ENCODE measurements around the gene SLC46A1.

The SLC46A1 gene

DNA sequence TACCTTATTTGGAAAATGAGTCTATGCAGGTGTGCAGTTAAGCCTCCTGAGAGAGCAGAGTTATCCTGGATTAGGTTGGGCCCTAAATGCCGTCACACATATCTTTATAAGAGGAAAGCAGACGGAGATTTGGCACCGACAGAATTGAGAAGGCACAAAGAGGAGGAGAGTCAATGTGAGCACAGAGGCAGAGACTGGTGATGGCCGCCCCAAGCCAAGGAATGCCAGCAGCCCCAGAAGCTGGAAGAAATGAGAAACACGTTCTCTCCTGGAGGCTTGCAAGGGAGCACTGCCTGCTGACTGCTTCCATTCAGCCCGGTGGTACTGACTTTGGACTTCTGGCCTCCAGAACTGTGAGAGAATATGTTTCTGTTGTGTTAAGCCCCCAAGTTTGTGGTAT, 3.2 kb downstream of the SLC46A1 start:
- TF ChIP-seq, protein P1, sequence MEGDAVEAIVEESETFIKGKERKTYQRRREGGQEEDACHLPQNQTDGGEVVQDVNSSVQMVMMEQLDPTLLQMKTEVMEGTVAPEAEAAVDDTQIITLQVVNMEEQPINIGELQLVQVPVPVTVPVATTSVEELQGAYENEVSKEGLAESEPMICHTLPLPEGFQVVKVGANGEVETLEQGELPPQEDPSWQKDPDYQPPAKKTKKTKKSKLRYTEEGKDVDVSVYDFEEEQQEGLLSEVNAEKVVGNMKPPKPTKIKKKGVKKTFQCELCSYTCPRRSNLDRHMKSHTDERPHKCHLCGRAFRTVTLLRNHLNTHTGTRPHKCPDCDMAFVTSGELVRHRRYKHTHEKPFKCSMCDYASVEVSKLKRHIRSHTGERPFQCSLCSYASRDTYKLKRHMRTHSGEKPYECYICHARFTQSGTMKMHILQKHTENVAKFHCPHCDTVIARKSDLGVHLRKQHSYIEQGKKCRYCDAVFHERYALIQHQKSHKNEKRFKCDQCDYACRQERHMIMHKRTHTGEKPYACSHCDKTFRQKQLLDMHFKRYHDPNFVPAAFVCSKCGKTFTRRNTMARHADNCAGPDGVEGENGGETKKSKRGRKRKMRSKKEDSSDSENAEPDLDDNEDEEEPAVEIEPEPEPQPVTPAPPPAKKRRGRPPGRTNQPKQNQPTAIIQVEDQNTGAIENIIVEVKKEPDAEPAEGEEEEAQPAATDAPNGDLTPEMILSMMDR (conservative IDR thresholded peaks at IDR 0.05), result no peak
- H3K27ac ChIP-seq, result no peak overlapping the region; the same call in 1 of the 2 replicates

DNA sequence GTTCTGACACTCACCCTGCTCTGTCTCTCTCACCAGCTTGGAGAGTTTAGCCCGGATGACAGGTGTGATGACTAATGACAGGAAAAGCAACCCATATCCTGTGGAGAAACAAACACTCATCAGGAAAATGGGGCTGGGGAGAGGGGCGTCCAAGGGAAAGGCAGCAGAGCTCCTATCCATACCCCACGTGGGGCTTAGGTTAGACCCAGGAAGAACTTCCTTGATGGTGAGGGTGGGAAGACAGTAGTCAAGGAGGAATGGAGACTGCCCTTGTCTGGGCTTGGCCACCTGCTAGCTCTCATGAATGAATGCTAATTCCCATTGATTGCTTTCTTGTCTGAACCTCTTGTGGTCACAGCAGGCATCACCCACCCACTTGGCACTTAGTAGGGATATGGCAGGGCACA, 3.8 kb downstream of the SLC46A1 start:
- H3K27ac ChIP-seq, result no peak overlapping the region
- TF ChIP-seq, protein P1 (conservative IDR thresholded peaks at IDR 0.05), result no peak

DNA sequence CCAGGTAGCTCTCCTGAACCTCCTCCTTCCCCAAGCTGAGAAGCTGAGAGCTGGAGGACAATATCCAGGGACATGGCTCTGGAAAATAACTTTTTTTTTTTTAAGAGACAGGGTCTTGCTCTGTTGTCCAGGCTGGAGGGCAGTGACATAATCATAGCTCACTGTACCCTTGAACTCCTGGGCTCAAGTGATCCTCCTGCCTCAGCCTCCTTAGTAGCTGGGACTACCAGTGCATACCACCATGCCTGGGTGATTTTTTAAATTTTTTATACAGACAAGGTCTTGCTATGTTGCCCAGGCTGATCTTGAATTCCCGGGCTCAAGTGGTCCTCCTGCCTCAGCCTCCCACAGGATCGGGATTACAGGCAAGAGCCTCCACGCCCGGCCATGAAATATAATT, 6.2 kb downstream of the SLC46A1 start:
- TF ChIP-seq, protein P1 (conservative IDR thresholded peaks at IDR 0.05), result no peak
- peak overlapping the region; percentile 17; the same call in 1 of the 2 replicates for H3K27ac ChIP-seq

DNA sequence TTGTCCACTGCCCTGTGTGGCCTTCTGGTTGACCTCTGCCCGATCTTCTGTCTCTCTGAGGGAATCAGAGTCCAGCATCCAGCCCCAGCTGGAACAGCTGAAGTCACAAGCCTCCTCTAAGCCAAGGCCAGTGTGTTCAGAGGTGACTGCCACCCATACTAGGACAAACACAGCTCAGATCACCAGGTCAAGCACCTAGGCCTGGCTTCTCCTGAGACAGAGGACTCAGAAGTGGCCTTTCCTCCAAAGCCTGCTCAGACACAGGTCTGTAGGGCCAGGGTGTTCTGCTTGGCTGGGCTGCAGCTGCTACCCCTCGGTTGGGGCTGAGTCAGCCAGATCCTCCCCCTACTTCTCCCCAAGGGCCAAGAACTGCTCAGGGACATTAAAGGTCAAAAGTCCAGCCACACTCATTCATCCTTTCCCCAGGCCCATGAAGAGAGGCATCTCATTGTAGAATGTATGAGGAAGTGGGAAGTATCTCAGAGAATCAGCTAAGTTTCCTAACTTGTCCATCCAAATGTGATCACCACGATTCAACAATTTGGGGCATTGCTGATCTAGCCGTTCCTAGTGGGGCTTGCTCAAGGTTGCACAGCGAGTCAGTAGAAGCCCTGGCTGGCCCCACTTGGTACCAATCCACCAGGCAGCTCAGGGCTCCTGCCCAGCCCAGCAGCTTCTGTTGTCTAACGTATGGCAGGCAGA, 7.6 kb downstream of the SLC46A1 start:
- TF ChIP-seq, protein P1 (conservative IDR thresholded peaks at IDR 0.05), result no peak
- peak overlapping the region; percentile 17; the same call in 1 of the 2 replicates for H3K27ac ChIP-seq

DNA sequence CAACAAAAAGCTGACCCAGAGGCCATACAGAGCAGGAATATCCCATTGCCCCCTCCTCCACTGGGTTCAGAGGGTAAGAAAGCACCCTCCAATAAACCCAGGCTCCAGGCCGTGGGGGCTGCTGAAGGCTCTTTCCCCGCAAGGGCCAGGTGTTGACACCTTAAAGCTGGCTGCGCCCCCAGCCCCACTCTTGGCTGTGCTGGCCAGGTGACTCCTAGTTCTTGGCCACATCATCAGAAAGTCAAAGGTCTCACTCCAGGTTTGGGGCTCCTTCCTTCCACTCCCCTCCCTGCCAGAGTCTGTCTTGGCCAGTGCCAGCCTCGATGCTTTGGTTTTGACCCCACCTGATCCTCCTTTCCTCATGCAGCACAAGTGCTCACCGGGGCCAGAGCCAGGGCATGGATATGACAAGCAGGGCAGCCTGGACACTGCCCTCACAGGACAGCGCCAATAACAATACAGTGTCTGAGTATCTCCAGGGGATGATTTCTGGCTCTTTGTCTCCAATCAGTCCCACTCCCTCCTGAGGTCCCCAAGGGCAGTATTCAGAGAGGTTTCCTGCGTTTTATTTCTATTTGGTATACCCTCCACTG, 8.2 kb downstream of the SLC46A1 start:
- peak overlapping the region; percentile 17; the same call in 1 of the 2 replicates for H3K27ac ChIP-seq
- TF ChIP-seq, protein P1 (conservative IDR thresholded peaks at IDR 0.05), result no peak

DNA sequence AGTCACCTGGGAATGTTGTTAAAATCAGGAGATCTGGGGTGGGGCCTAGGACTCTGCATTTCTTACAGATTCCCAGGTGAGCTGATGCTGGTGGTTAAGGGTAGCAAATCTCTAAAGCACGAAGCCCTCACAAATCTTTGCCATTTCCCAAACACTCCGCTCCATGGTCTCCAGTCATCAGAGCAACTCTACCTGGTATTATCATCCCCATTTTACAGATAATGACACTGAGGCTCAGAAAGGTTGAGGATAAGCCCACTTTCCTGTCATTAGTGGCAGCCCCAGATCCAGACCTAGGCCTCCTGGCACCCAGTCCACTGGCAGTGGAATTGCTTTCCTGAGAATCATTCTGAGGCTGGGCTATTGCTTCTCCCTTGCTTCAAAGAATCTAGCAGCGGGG, 8.7 kb downstream of the SLC46A1 start:
- peak overlapping the region; percentile 17; the same call in 1 of the 2 replicates for H3K27ac ChIP-seq
- TF ChIP-seq, protein P1 (conservative IDR thresholded peaks at IDR 0.05), result no peak

DNA sequence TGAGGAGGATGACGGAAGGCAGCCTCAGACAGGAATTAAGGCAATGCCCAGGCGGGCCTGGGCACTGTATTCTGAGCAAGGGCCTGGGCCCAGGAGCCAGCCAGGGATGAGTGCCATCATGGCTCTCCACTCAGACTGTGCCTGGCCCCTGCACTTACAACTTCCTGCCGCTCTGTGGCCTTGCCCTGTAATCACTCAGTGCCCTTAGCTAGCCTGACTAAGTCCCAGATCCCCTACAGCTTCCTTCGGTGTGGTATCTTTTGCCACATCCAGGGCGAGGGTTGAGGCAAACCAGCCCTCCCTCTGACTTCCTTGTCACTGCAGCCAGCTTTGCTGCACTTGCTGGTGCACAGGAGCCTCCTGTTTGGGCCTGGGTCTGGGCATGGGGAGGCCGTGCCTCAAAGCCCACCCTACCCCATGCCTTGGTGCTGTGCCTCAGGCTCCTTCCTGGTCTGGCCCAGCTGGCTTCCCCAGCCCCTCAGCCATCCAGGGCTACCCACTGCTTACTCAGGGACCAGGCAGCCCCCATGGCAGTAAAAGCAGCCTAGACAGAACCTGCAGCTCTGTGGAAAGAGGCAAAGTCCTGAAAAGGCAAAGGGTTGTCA, 9.3 kb downstream of the SLC46A1 start:
- TF ChIP-seq, protein P1 (conservative IDR thresholded peaks at IDR 0.05), result no peak

More for the DNA sequence above, 9.3 kb downstream of the SLC46A1 start:
- peak overlapping the region; percentile 17; the same call in 1 of the 2 replicates for H3K27ac ChIP-seq

All from VCaP (cell line).